B cell (primary cell): ENCODE data around the gene PHOSPHO2. TPM values are rescaled to one million over a fixed set of nuclear protein-coding genes. Genes with fewer than 3 reads are reported as not detected.

Experiments
- ATAC-seq: fragments of 200-7000 bp; cut with Tn5 transposase; one replicate; pipeline ENCODE4 v1.10.0; 2021; ENCODE audit warnings: low read depth, mild to moderate bottlenecking, moderate number of reproducible peaks, moderate library complexity
- CTCF ChIA-PET: fragments of 350-600 bp; sonication (Branson Sonifier 250); formaldehyde crosslinking; loops from one replicate; lab custom pipeline; 2021; ENCODE audit warnings: antibody characterized with exemption, inconsistent platforms; lab: Charles Lee
- POLR2A ChIA-PET: fragments of 350-600 bp; sonication (Branson Sonifier 250); formaldehyde crosslinking; loops from one replicate; lab custom pipeline; 2021; ENCODE audit warnings: antibody characterized with exemption; lab: Charles Lee
- DNase-seq: peaks from one replicate; pipeline ENCODE4 v3.0.0; 2013
- H2AFZ ChIP-seq: 2 replicates; pipeline ENCODE4 v1.6.1; 2012; ENCODE audit warnings: mild to moderate bottlenecking, low read depth, low read length; ENCODE audit not compliant: insufficient read depth, poor library complexity, severe bottlenecking
- H3K27ac ChIP-seq, 2 donors: 1 replicate in 1 of 2; 2 replicates in 1 of 2; pipeline ENCODE4 v1.5.1; 2012 to 2013; ENCODE audit warnings: low read length in 2 of 2, mild to moderate bottlenecking in 2 of 2, moderate library complexity in 1 of 2
- H3K27me3 ChIP-seq, 4 experiments: fragments of 200-600 bp in 1 of 4; sonication (generic) in 1 of 4; replicated peaks in 1 of 4; 1 replicate in 2 of 4; 2 replicates in 2 of 4; pipeline versions ENCODE4 v1.6.1 to v1.7.0; 2013 to 2016; ENCODE audit warnings: low read length in 3 of 4, mild to moderate bottlenecking in 2 of 4, mixed read lengths in 1 of 4, moderate library complexity in 1 of 4; ENCODE audit not compliant: insufficient read depth in 4 of 4, control insufficient read depth in 3 of 4; ENCODE audit errors: control extremely low read depth in 1 of 4
- H3K36me3 ChIP-seq, 2 experiments: replicated peaks in 1 of 2; 1 replicate in 1 of 2; 2 replicates in 1 of 2; pipeline versions ENCODE4 v1.6.1 to v1.7.1; 2013; ENCODE audit warnings: low read length in 1 of 2; ENCODE audit not compliant: insufficient read depth in 2 of 2, control insufficient read depth in 1 of 2; ENCODE audit errors: control extremely low read depth in 1 of 2, extremely low read depth in 1 of 2
- H3K4me1 ChIP-seq, 2 donors: fragments of 200-600 bp in 1 of 2; sonication (generic) in 1 of 2; 1 replicate in 1 of 2; 2 replicates in 1 of 2; pipeline versions ENCODE4 v1.5.1 to v1.6.1; 2013 to 2017; ENCODE audit warnings: low read length in 2 of 2; ENCODE audit not compliant: control insufficient read depth in 2 of 2, insufficient read depth in 2 of 2
- H3K4me2 ChIP-seq: replicated peaks from 2 replicates; pipeline ENCODE3; 2012; ENCODE audit warnings: mild to moderate bottlenecking, low read depth, low read length; ENCODE audit not compliant: poor library complexity, severe bottlenecking
- H3K4me3 ChIP-seq, 5 experiments: fragments of 200-600 bp in 1 of 5; sonication (generic) in 1 of 5; 1 replicate in 3 of 5; 2 replicates in 2 of 5; pipeline versions ENCODE4 v1.5.1 to v1.7.0; 2011 to 2016; ENCODE audit warnings: low read length in 4 of 5, mild to moderate bottlenecking in 4 of 5, low read depth in 2 of 5, control low read depth in 1 of 5, moderate library complexity in 1 of 5; ENCODE audit not compliant: insufficient read depth in 1 of 5; ENCODE audit errors: control extremely low read depth in 1 of 5, extremely low read depth in 1 of 5
- H3K79me2 ChIP-seq: fragments of 200-600 bp; sonication (generic); one replicate; pipeline ENCODE4 v1.6.0; 2016; ENCODE audit warnings: low read length; ENCODE audit not compliant: control insufficient read depth, insufficient read depth
- H3K9ac ChIP-seq: fragments of 200-600 bp; sonication (generic); 2 replicates; pipeline ENCODE4 v1.6.1; 2017; ENCODE audit warnings: mild to moderate bottlenecking, low read length, moderate library complexity
- H3K9me3 ChIP-seq, 3 donors: one replicate each; pipeline versions ENCODE4 v1.6.1 to v1.7.1; 2013; ENCODE audit warnings: low read length in 2 of 3; ENCODE audit not compliant: control insufficient read depth in 2 of 3, insufficient read depth in 1 of 3; ENCODE audit errors: control extremely low read depth in 1 of 3
- H4K20me1 ChIP-seq: 2 replicates; pipeline ENCODE4 v1.6.0; 2012; ENCODE audit warnings: mild to moderate bottlenecking, low read length; ENCODE audit not compliant: insufficient read depth, control insufficient read depth, poor library complexity, severe bottlenecking
- H3K27ac Mint-ChIP-seq: one replicate; pipeline ENCODE4 v1.8.0; 2021; ENCODE audit warnings: mixed read lengths
- H3K27me3 Mint-ChIP-seq: one replicate; pipeline ENCODE4 v1.8.0; 2021; ENCODE audit warnings: mixed read lengths
- H3K4me1 Mint-ChIP-seq: one replicate; pipeline ENCODE4 v1.8.0; 2021; ENCODE audit warnings: mixed read lengths
- H3K4me3 Mint-ChIP-seq: one replicate; pipeline ENCODE4 v1.8.0; 2021; ENCODE audit warnings: mixed read lengths
- H3K9me3 Mint-ChIP-seq: one replicate; pipeline ENCODE4 v1.8.0; 2022; ENCODE audit warnings: mixed read lengths; ENCODE audit not compliant: insufficient read depth
- EZH2 ChIP-seq: IDR thresholded peaks from 2 replicates; pipeline ENCODE4 v1.6.1; 2012; ENCODE audit warnings: borderline replicate concordance, low read depth, mild to moderate bottlenecking, moderate library complexity, low read length; ENCODE audit not compliant: insufficient read depth, poor library complexity, severe bottlenecking
- WGBS: methylation state at CpG from one replicate; pipeline ENCODE4 v1.1.5; 2013; ENCODE audit warnings: missing lambda C conversion rate; ENCODE audit not compliant: insufficient coverage; 5-methylcytosine and 5-hydroxymethylcytosine counted together
- intact Hi-C: fragments of 100-400 bp; cut with micrococcal nuclease; formaldehyde crosslinking; loops from one replicate; pipeline ENCODE4 v1.10.0; 2022
- polyA plus RNA-seq: library from polyadenylated mRNA; depleted of rRNA; stranded (reverse); fragments of >200 nt; gene quantifications from 2 replicates; pipeline ENCODE4 v1.2.3, GENCODE V29; 2012
- total RNA-seq, 2 donors: library from RNA; stranded (reverse); fragments of 120-200 nt in 1 of 2; gene quantifications; 1 replicate in 1 of 2; 2 replicates in 1 of 2; pipeline versions ENCODE4 v1.2.3 to v1.2.4, GENCODE V29; 2013 to 2022
- TF ChIP-seq, protein P1 (sequence below): fragments of 200-600 bp; IDR thresholded peaks from one replicate; pipeline ENCODE4 v1.8.0; 2022; ENCODE audit warnings: antibody characterized with exemption, mild to moderate bottlenecking

PHOSPHO2 gene
- total and polyA plus RNA-seq, 2 donors (not counting 1 experiment from before 2014, with no cell fraction given), result 1.5 to 8.4 TPM

DNA sequence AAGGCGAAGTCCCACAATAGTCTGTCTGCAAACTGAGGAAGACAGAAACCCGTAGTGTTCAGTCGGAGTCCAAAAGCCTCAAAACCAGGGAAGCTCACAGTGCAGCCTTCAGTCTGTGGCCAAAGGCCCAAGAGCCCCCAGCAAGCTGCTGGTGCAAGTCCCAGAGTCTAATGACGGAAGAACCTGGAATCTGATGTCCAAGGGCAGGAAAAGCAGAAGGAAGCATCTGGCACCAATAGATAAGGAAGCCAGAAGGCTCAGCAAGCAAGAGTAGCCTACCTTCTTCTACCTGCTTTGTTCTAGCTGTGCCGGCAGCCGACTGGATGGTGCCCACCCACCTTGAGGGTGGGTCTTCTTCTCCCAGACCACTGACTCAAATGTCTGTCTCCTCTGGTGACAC is 21.9 kb upstream of the PHOSPHO2 start:
- no peak for ATAC-seq
- H3K9me3 Mint-ChIP-seq, result no peaks in the 10 kb centered on the region
- H3K27ac Mint-ChIP-seq, result no peak overlapping the region

DNA sequence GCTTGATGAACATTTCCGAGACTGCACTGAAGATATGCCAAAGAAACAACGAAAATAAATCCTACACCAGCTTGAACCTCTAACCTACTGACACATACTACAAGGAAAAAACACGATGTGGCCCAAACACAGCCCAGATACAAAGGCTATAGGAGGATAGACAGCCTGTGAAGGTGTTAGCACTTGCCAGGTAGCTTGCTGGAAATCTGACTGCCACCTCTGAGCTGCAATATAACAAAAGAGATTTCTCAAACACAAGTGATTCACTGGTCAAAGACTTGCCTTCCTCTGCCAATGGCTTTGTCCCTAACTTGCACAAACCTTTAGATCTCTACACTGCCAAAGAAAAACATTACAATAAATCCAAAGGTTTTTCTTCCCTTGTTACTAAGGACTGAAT is 21.2 kb upstream of the PHOSPHO2 start:
- H3K79me2 ChIP-seq, result no peaks in the 10 kb centered on the region
- H3K27me3 ChIP-seq, result peaks cover 0 to 5% (median 0%) of the 10 kb centered on the region in 4 experiments
- WGBS, result no CpG with 5 or more reads among the region's 3 CpGs
- ChIA-PET CTCF (interaction anchor here (1.1 kb wide), 1 partner anchor 145 kb away, joined by 3 read pairs; no protein-coding TSS in a partner anchor), POLR2A (no interaction called here)
- no peak overlapping the region for H3K4me3 ChIP-seq
- intact Hi-C loops, result no loop called here
- H3K27ac ChIP-seq, result no peak overlapping the region
- H2AFZ ChIP-seq, result no peak overlapping the region
- no peak overlapping the region for H3K9ac ChIP-seq
- no peak for DNase-seq
- H3K4me2 ChIP-seq, result no peak overlapping the region
- H3K9me3 ChIP-seq, result peaks cover 0 to 4% (median 0%) of the 10 kb centered on the region in 3 donors
- Mint-ChIP-seq H3K27ac (no peak overlapping the region), H3K4me1 (no peaks in the 10 kb centered on the region), H3K9me3 (no peaks in the 10 kb centered on the region), H3K4me3 (no peak overlapping the region), H3K27me3 (peaks cover 38% of the 10 kb centered on the region)
- no peak for TF ChIP-seq EZH2
- TF ChIP-seq, protein P1, sequence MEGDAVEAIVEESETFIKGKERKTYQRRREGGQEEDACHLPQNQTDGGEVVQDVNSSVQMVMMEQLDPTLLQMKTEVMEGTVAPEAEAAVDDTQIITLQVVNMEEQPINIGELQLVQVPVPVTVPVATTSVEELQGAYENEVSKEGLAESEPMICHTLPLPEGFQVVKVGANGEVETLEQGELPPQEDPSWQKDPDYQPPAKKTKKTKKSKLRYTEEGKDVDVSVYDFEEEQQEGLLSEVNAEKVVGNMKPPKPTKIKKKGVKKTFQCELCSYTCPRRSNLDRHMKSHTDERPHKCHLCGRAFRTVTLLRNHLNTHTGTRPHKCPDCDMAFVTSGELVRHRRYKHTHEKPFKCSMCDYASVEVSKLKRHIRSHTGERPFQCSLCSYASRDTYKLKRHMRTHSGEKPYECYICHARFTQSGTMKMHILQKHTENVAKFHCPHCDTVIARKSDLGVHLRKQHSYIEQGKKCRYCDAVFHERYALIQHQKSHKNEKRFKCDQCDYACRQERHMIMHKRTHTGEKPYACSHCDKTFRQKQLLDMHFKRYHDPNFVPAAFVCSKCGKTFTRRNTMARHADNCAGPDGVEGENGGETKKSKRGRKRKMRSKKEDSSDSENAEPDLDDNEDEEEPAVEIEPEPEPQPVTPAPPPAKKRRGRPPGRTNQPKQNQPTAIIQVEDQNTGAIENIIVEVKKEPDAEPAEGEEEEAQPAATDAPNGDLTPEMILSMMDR, result no peak
- ATAC-seq, result no peak
- H3K36me3 ChIP-seq, result no peaks in the 10 kb centered on the region
- no peaks in the 10 kb centered on the region for H3K4me1 ChIP-seq
- no peaks in the 10 kb centered on the region for H4K20me1 ChIP-seq

More for the DNA sequence above, 21.9 kb upstream of the PHOSPHO2 start:
- H3K27ac ChIP-seq, result no peak overlapping the region
- H3K4me3 ChIP-seq, result no peak overlapping the region
- DNase-seq, result no peak
- WGBS, result 27% methylated on average over 5 of the region's 6 CpGs
- no peaks in the 10 kb centered on the region for H4K20me1 ChIP-seq
- no peaks in the 10 kb centered on the region for H3K79me2 ChIP-seq
- POLR2A ChIA-PET, result no interaction called here
- CTCF ChIA-PET, result interaction anchor here (1.1 kb wide), 1 partner anchor 144 kb away, joined by 3 read pairs; no protein-coding TSS in a partner anchor
- no peaks in the 10 kb centered on the region for H3K36me3 ChIP-seq
- H3K27me3 ChIP-seq, result peaks cover 0 to 5% (median 0%) of the 10 kb centered on the region in 4 experiments
- H3K27me3 Mint-ChIP-seq, result peaks cover 36% of the 10 kb centered on the region
- H3K9me3 ChIP-seq, result peaks cover 0 to 4% (median 0%) of the 10 kb centered on the region in 3 donors
- H2AFZ ChIP-seq, result no peak overlapping the region
- intact Hi-C loops, result no loop called here
- no peak overlapping the region for H3K4me2 ChIP-seq
- no peak overlapping the region for H3K9ac ChIP-seq
- no peak overlapping the region for H3K4me3 Mint-ChIP-seq
- no peaks in the 10 kb centered on the region for H3K4me1 Mint-ChIP-seq
- TF ChIP-seq, protein P1, result no peak
- no peak for TF ChIP-seq EZH2
- no peaks in the 10 kb centered on the region for H3K4me1 ChIP-seq
